RWPE2 (cell line): ENCODE results near the gene TXNRD3.
A peak's percentile ranks its signal among the peaks of the same experiment; 100 is the strongest.

Experiments
- ATAC-seq: fragments of 200-7000 bp; cut with Tn5 transposase; 3 replicates; pipeline ENCODE4 v1.9.1; 2021; ENCODE audit warnings: low read depth
- DNase-seq: peaks from one replicate; pipeline ENCODE4 v3.0.0-alpha.2; 2020; ENCODE audit warnings: low spot score
- H3K27ac ChIP-seq: fragments of 450-650 bp; 2 replicates; pipeline ENCODE4 v1.5.1; 2017; ENCODE audit warnings: mild to moderate bottlenecking; ENCODE audit not compliant: poor library complexity, severe bottlenecking
- H3K27me3 ChIP-seq: fragments of 250-450 bp; sonication (Bioruptor Pico); 2 replicates; pipeline ENCODE4 v1.5.1; 2021; ENCODE audit warnings: mild to moderate bottlenecking, moderate library complexity; ENCODE audit not compliant: insufficient read depth, poor library complexity, severe bottlenecking
- H3K36me3 ChIP-seq: fragments of 250-450 bp; sonication (Bioruptor Pico); 2 replicates; pipeline ENCODE4 v1.5.1; 2020; ENCODE audit warnings: low read depth, mild to moderate bottlenecking, moderate library complexity
- H3K4me1 ChIP-seq: fragments of 250-450 bp; sonication (Bioruptor Pico); 2 replicates; pipeline ENCODE4 v1.5.1; 2021; ENCODE audit warnings: mild to moderate bottlenecking, moderate library complexity; ENCODE audit not compliant: insufficient read depth, poor library complexity, severe bottlenecking
- H3K4me3 ChIP-seq: fragments of 250-450 bp; sonication (Bioruptor Pico); 2 replicates; pipeline ENCODE4 v1.5.1; 2021; ENCODE audit warnings: mild to moderate bottlenecking, moderate library complexity; ENCODE audit not compliant: severe bottlenecking
- H3K9me3 ChIP-seq: fragments of 250-450 bp; sonication (Bioruptor Pico); 2 replicates; pipeline ENCODE4 v1.5.1; 2021; ENCODE audit warnings: mild to moderate bottlenecking, moderate library complexity; ENCODE audit not compliant: severe bottlenecking
- TF ChIP-seq, protein P1 (sequence below): fragments of 450-650 bp; IDR thresholded peaks from one replicate; pipeline ENCODE4 v1.5.1; 2017; ENCODE audit warnings: mild to moderate bottlenecking, moderate library complexity; ENCODE audit not compliant: poor library complexity, severe bottlenecking

TXNRD3 gene

GRCh38 chr3:126672741-126673140, 17.8 kb upstream of the TXNRD3 start:
- Histone ChIP-seq H3K4me3 (no peak overlapping the region), H3K9me3 (no peaks in the 10 kb centered on the region), H3K27me3 (no peaks in the 10 kb centered on the region), H3K4me1 (no peaks in the 10 kb centered on the region), H3K36me3 (no peaks in the 10 kb centered on the region), H3K27ac (no peak overlapping the region)
- ATAC-seq (no peak), DNase-seq (peak; percentile 37)
- TF ChIP-seq, protein P1, sequence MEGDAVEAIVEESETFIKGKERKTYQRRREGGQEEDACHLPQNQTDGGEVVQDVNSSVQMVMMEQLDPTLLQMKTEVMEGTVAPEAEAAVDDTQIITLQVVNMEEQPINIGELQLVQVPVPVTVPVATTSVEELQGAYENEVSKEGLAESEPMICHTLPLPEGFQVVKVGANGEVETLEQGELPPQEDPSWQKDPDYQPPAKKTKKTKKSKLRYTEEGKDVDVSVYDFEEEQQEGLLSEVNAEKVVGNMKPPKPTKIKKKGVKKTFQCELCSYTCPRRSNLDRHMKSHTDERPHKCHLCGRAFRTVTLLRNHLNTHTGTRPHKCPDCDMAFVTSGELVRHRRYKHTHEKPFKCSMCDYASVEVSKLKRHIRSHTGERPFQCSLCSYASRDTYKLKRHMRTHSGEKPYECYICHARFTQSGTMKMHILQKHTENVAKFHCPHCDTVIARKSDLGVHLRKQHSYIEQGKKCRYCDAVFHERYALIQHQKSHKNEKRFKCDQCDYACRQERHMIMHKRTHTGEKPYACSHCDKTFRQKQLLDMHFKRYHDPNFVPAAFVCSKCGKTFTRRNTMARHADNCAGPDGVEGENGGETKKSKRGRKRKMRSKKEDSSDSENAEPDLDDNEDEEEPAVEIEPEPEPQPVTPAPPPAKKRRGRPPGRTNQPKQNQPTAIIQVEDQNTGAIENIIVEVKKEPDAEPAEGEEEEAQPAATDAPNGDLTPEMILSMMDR = no peak

- H3K36me3 ChIP-seq = no peaks in the 10 kb centered on the region
- no peak overlapping the region for H3K4me3 ChIP-seq
- TF ChIP-seq, protein P1 = no peak
- DNase-seq (no peak), ATAC-seq (no peak)
- no peaks in the 10 kb centered on the region for H3K27me3 ChIP-seq
- no peaks in the 10 kb centered on the region for H3K4me1 ChIP-seq
- H3K9me3 ChIP-seq = no peaks in the 10 kb centered on the region
- H3K27ac ChIP-seq = no peak overlapping the region
Observed at GRCh38 chr3:126672340-126672739, 17.4 kb upstream of the TXNRD3 start.

- DNase-seq = no peak
- TF ChIP-seq, protein P1 = no peak
- no peak overlapping the region for H3K4me3 ChIP-seq
- ATAC-seq = no peak
- H3K27me3 ChIP-seq = no peaks in the 10 kb centered on the region
- no peaks in the 10 kb centered on the region for H3K9me3 ChIP-seq
- H3K4me1 ChIP-seq = no peaks in the 10 kb centered on the region
- no peak overlapping the region for H3K27ac ChIP-seq
- H3K36me3 ChIP-seq = no peaks in the 10 kb centered on the region
Observed at GRCh38 chr3:126671521-126671920, 16.6 kb upstream of the TXNRD3 start.

DNA sequence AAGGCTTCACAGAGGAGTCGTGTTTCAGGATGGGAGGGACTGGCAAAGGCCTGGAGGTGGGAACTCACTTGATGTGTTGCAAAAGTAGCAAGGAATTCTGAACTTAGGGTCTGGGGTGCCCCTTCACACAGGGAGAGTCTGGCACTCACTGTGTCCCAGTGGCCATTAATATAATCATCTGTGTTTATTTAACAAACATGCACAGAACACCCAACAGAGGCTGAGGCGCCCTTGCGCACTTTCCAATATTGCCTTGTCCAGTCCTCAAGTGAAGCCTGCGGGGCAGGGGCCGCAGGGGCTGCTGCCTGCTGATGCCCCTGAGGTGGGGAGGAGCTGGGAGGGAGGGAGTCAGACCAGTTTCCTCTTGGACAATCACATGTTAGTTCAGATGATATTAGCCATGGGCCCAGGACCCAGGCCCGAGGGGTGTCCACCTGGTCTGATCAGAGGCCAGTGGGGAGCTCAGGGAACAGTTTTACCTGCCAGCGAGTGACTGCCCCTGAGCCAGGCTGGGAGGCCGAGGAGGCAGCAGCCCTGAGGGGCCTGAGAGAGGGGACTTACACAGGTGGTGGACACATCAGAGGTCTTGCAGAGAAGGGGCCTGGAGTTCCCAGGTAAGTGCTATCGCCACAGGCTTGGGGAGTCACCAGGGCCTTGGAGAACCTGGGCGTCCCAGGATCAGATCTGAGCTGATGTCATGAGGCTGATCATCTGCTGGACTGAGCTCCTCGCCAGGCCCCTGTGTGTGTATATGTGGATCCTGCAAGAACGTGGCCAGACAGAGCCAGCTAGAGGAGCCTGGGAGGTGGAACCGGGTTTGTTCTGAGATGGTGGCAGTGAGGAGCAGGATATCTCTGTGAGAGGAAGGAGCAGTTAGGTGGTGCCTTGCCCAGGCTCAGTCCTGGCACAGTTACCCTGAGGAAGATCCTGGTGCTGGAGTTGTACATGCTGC, 13.8 kb upstream of the TXNRD3 start:
- Histone ChIP-seq H3K4me1 (no peaks in the 10 kb centered on the region), H3K4me3 (no peak overlapping the region), H3K27ac (no peak overlapping the region), H3K9me3 (no peaks in the 10 kb centered on the region), H3K36me3 (no peaks in the 10 kb centered on the region), H3K27me3 (no peaks in the 10 kb centered on the region)
- DNase-seq = no peak
- ATAC-seq = no peak
- TF ChIP-seq, protein P1 = no peak
